HepG2 (cell line): ENCODE measurements around the gene PRDX6. TPM values are rescaled to one million over a fixed set of nuclear protein-coding genes. Genes with fewer than 3 reads are reported as not detected.

Experiments
- ATAC-seq: fragments of 200-7000 bp; cut with Tn5 transposase; 3 replicates; pipeline ENCODE4 v1.9.1; 2020; ENCODE audit warnings: mild to moderate bottlenecking, moderate library complexity
- BruUV-seq: library from RNA; stranded (reverse); fragments of 400-500 nt; replicated peaks from 2 replicates; lab custom pipeline; 2021; lab: Mats Ljungman, UMichigan
- CTCF ChIA-PET: fragments of 300-600 bp; formaldehyde crosslinking; extraction: SDS; loops from one replicate; lab custom pipeline; 2021; ENCODE audit warnings: low total read pairs, inconsistent platforms, low intra/inter-chr PET ratio; lab: Yijun Ruan, JAX
- POLR2A ChIA-PET: fragments of 350-600 bp; sonication (Branson Sonifier 250); formaldehyde crosslinking; loops from one replicate; lab custom pipeline; 2020; ENCODE audit warnings: antibody characterized with exemption, inconsistent platforms; lab: Yijun Ruan, JAX
- DNase-seq: peaks from one replicate; pipeline ENCODE4 v3.0.0-alpha.2; 2015; ENCODE audit warnings: low spot score
- FAIRE-seq: peaks from 3 replicates; lab custom pipeline; 2011; peaks lifted over from hg19 to GRCh38; lab: Jason Lieb, UNC
- H2AFZ ChIP-seq: one replicate; pipeline ENCODE4 v1.6.1; 2011; ENCODE audit warnings: low read length, inconsistent platforms
- H3K27ac ChIP-seq: fragments of 300-600 bp; 3 replicates; pipeline ENCODE4 v1.8.0; 2011; ENCODE audit warnings: mixed run types, mild to moderate bottlenecking, mixed read lengths, low read length, inconsistent platforms; ENCODE audit not compliant: insufficient read depth; ENCODE audit errors: extremely low read length
- H3K27me3 ChIP-seq, 2 experiments: fragments of 200-600 bp in 1 of 2; 2 replicates in 1 of 2; 3 replicates in 1 of 2; pipeline versions ENCODE4 v1.6.0 to v1.8.0; 2011; ENCODE audit warnings: low read length in 2 of 2, mild to moderate bottlenecking in 2 of 2, moderate library complexity in 2 of 2, inconsistent platforms in 1 of 2; ENCODE audit not compliant: insufficient read depth in 2 of 2, control insufficient read depth in 1 of 2
- H3K36me3 ChIP-seq, 2 experiments: fragments of 200-600 bp in 1 of 2; replicated peaks in 1 of 2; 2 replicates in 1 of 2; 3 replicates in 1 of 2; pipeline versions ENCODE4 v1.5.1 to v1.8.0; 2011; ENCODE audit warnings: low read length in 2 of 2, inconsistent platforms in 1 of 2; ENCODE audit not compliant: insufficient read depth in 2 of 2, control insufficient read depth in 1 of 2
- H3K4me1 ChIP-seq: 2 replicates; pipeline ENCODE4 v1.5.1; 2012; ENCODE audit warnings: low read length, inconsistent platforms; ENCODE audit not compliant: insufficient read depth
- H3K4me2 ChIP-seq: 2 replicates; pipeline ENCODE4 v1.6.0; 2011; ENCODE audit warnings: low read depth, low read length, inconsistent platforms
- H3K4me3 ChIP-seq, 3 experiments: fragments of 200-600 bp in 1 of 3; sonication (generic), shearing (Covaris generic) in 1 of 3; replicated peaks in 1 of 3; 2 replicates each; pipeline ENCODE4 v1.5.1; 2011 to 2016; ENCODE audit warnings: low read length in 3 of 3, inconsistent platforms in 2 of 3, low read depth in 2 of 3, mild to moderate bottlenecking in 2 of 3, control low read depth in 1 of 3, mixed read lengths in 1 of 3; ENCODE audit not compliant: insufficient read depth in 1 of 3
- H3K79me2 ChIP-seq: one replicate; pipeline ENCODE4 v1.6.1; 2011; ENCODE audit warnings: low read length, inconsistent platforms; ENCODE audit not compliant: insufficient read depth
- H3K9ac ChIP-seq: 2 replicates; pipeline ENCODE4 v1.6.0; 2011; ENCODE audit warnings: mild to moderate bottlenecking, low read depth, low read length, inconsistent platforms; ENCODE audit not compliant: insufficient read depth
- H3K9me3 ChIP-seq: 2 replicates; pipeline ENCODE4 v1.5.1; 2012; ENCODE audit warnings: mild to moderate bottlenecking, low read length
- H4K20me1 ChIP-seq: 2 replicates; pipeline ENCODE4 v1.6.0; 2011; ENCODE audit warnings: inconsistent platforms, mild to moderate bottlenecking, low read length, moderate library complexity; ENCODE audit not compliant: insufficient read depth
- AHDC1 ChIP-seq: sonication (generic); formaldehyde crosslinking; IDR thresholded peaks from 2 replicates; pipeline ENCODE4 v1.5.1; 2020; ENCODE audit warnings: mild to moderate bottlenecking, missing genetic modification reagents, borderline replicate concordance
- ETV6 ChIP-seq: sonication (generic); formaldehyde crosslinking; conservative IDR thresholded peaks from 2 replicates; pipeline ENCODE4 v1.4.0; 2020; ENCODE audit warnings: missing genetic modification reagents
- MAFF ChIP-seq: IDR thresholded peaks from 2 replicates; pipeline ENCODE4 v1.6.1; 2011; ENCODE audit warnings: low read depth, low read length, improper control_type of control experiment
- NR2F1 ChIP-seq, 2 experiments: fragments of 450-650 bp in 1 of 2; formaldehyde crosslinking in 1 of 2; IDR thresholded peaks; 2 replicates each; pipeline versions ENCODE4 v1.5.0 to v1.6.1; 2016 to 2020; ENCODE audit warnings: mild to moderate bottlenecking in 1 of 2, missing compliant biosample characterization in 1 of 2, missing genetic modification reagents in 1 of 2, moderate library complexity in 1 of 2
- PRPF4 ChIP-seq: fragments of 200-400 bp; formaldehyde crosslinking; IDR thresholded peaks from 2 replicates; pipeline ENCODE4 v1.6.1; 2016; ENCODE audit warnings: low read length, low read depth; ENCODE audit not compliant: poor library complexity, severe bottlenecking
- THAP7 ChIP-seq: sonication (generic); formaldehyde crosslinking; IDR thresholded peaks from 2 replicates; pipeline ENCODE4 v1.8.1; 2023; ENCODE audit warnings: mild to moderate bottlenecking, missing genetic modification reagents
- ZNF713 ChIP-seq: sonication (generic); formaldehyde crosslinking; IDR thresholded peaks from 2 replicates; pipeline ENCODE4 v1.4.0; 2020; ENCODE audit warnings: mild to moderate bottlenecking, missing genetic modification reagents
- WGBS: methylation state at CpG from one replicate; pipeline ENCODE4 v1.1.6; 2017; ENCODE audit warnings: low lambda C conversion rate; 5-methylcytosine and 5-hydroxymethylcytosine counted together
- in situ Hi-C: cut with HindIII; loops from 2 replicates; pipeline ENCODE4 v1.10.0; 2017; ENCODE audit warnings: low pct_unique_long_range_greater_than_20kb; ENCODE audit not compliant: extremely low pct_ligation_motif_present
- intact Hi-C: fragments of 100-400 bp; cut with micrococcal nuclease; formaldehyde crosslinking; loops from one replicate; pipeline ENCODE4 v1.10.0; 2022; ENCODE audit not compliant: unreplicated experiment
- polyA plus RNA-seq, 8 experiments: library from polyadenylated mRNA; depleted of rRNA in 3 of 8; stranded (reverse) in 7 of 8; unstranded in 1 of 8; fragments of >200 nt; fragmentation: Illumina TruSeq in 4 of 8; extraction: Trizol in 4 of 8; gene quantifications; 2 replicates each; pipeline versions ENCODE4 v1.2.1 to v1.2.3, GENCODE V29; 2011 to 2016; ENCODE audit warnings: low read depth in 4 of 8, missing spikeins in 1 of 8, mixed read lengths in 1 of 8; ENCODE audit not compliant: insufficient read depth in 1 of 8
- total RNA-seq, 5 experiments: library from RNA; depleted of rRNA; stranded (reverse); fragments of >200 nt; fragmentation: Illumina TruSeq; extraction: Trizol; gene quantifications; 2 replicates each; pipeline ENCODE4 v1.2.3, GENCODE V29; 2016; ENCODE audit warnings: low read depth in 1 of 5

Gene PRDX6
- total and polyA plus RNA-seq, 2 of the 13 experiments (the other 11 are each of a cell fraction or from before 2014, with no cell fraction given) = 224 to 309 TPM

- no peak for TF ChIP-seq THAP7 (CRISPR knock-in tag)
- no peak for TF ChIP-seq MAFF
- TF ChIP-seq ZNF713 = no peak
- TF ChIP-seq PRPF4 = no peak
- TF ChIP-seq AHDC1 (CRISPR knock-in tag) = no peak
- no peak for TF ChIP-seq NR2F1 (CRISPR knock-in tag; IDR thresholded peaks at IDR 0.05)
- TF ChIP-seq ETV6 (CRISPR knock-in tag) = no peak
- TF ChIP-seq, all 625 proteins: peak for 0
- in situ Hi-C loops (no loop called here), intact Hi-C loops (no loop called here)
- H3K4me3 ChIP-seq = no peak overlapping the region
- H3K4me2 ChIP-seq = no peak overlapping the region
- DNase-seq (no peak), FAIRE-seq (no peak), ATAC-seq (no peak)
- peaks cover 33% of the 10 kb centered on the region for H3K4me1 ChIP-seq
- H3K27ac ChIP-seq = no peak overlapping the region
- H2AFZ ChIP-seq = no peak overlapping the region
- peaks cover 12% of the 10 kb centered on the region for H4K20me1 ChIP-seq
- peaks cover 25 to 84% of the 10 kb centered on the region in 2 experiments for H3K36me3 ChIP-seq
- no peaks in the 10 kb centered on the region for H3K9me3 ChIP-seq
- 96% methylated on average over 2 of the region's 2 CpGs for WGBS
- no TSS peak for BruUV-seq
- ChIA-PET POLR2A (no interaction called here), CTCF (no interaction called here)
- H3K9ac ChIP-seq = no peak overlapping the region
- no peaks in the 10 kb centered on the region for H3K27me3 ChIP-seq
- peaks cover 27% of the 10 kb centered on the region for H3K79me2 ChIP-seq
Observed at GRCh38 chr1:173484276-173484675, 7.1 kb downstream of the PRDX6 start.
